ENCODE data around the gene GATAD2A. TPM values are rescaled to one million over a fixed set of nuclear protein-coding genes. Genes with fewer than 3 reads are reported as not detected.

The GATAD2A gene
- total and polyA plus RNA-seq, 2 of the 8 experiments (the other 6 are each of a cell fraction or from before 2014, with no cell fraction given) = 38.4 to 205 TPM

- no peak for TF ChIP-seq E2F6 (IDR thresholded peaks at IDR 0.05)
- TF ChIP-seq SRF (IDR thresholded peaks at IDR 0.05; ENCODE audit: low read depth, low read length) = no peak
- TF ChIP-seq ATF2 (IDR thresholded peaks at IDR 0.05; ENCODE audit: low read length) = no peak
- no peak for TF ChIP-seq CBX8 (IDR thresholded peaks at IDR 0.05; ENCODE audit: borderline replicate concordance, low read depth, low read length)
- FAIRE-seq (no peak), DNase-seq (ENCODE audit: low read depth in 1 of 2, low spot score in 2 of 2) (no peak)
- Histone ChIP-seq H3K23ac (ENCODE audit: insufficient read length) (no peak overlapping the region), H3K9me3 (ENCODE audit: insufficient read depth in 2 of 2, low read depth in 1 of 2, low read length in 1 of 2) (no peaks in the 10 kb centered on the region), H3K4ac (replicated peaks; ENCODE audit: insufficient read length, low read depth, low read length) (no peak overlapping the region), H2BK20ac (ENCODE audit: low read length) (no peak overlapping the region), H2BK15ac (ENCODE audit: low read length) (no peak overlapping the region), H3K4me3 (ENCODE audit: extremely low read depth in 1 of 4, insufficient read depth in 2 of 4, low read depth in 3 of 4, low read length in 4 of 4) (no peak overlapping the region), H2BK5ac (ENCODE audit: low read depth, low read length) (no peak overlapping the region), H3K27me3 (replicated peaks in 1 of 4; ENCODE audit: control insufficient read depth in 3 of 4, extremely low read depth in 1 of 4, insufficient read depth in 3 of 4, low read length in 3 of 4) (peaks cover 0 to 3% (median 3%) of the 10 kb centered on the region in 4 experiments; a peak in 2 of 7 replicates), H3K36me3 (ENCODE audit: control insufficient read depth in 2 of 4, insufficient read depth in 4 of 4, low read length in 3 of 4) (no peaks in the 10 kb centered on the region), H3K4me1 (replicated peaks in 1 of 4; ENCODE audit: control insufficient read depth in 3 of 4, insufficient read depth in 4 of 4, low read length in 3 of 4) (peaks cover 4 to 11% (median 8%) of the 10 kb centered on the region in 4 experiments), H2BK120ac (replicated peaks; ENCODE audit: low read depth, low read length) (no peak overlapping the region), H3K27ac (ENCODE audit: low read depth, low read length) (no peak overlapping the region), H2BK12ac (ENCODE audit: low read depth, low read length) (peak overlapping the region; percentile 87; the same call in 1 of the 2 replicates), H3K79me2 (ENCODE audit: control insufficient read depth in 1 of 2, insufficient read depth in 2 of 2, low read length in 2 of 2) (peaks cover 0 to 9% of the 10 kb centered on the region in 2 experiments; a peak in 1 of 4 replicates), H2AK5ac (ENCODE audit: low read depth, low read length) (no peak overlapping the region), H4K91ac (replicated peaks; ENCODE audit: insufficient read length, low read length) (no peak overlapping the region), H4K5ac (ENCODE audit: insufficient read length, low read depth, low read length) (no peak overlapping the region), H4K8ac (ENCODE audit: extremely low read depth, insufficient read depth, low read length) (no peak overlapping the region), H3K79me1 (ENCODE audit: low read depth, low read length) (no peaks in the 10 kb centered on the region; the same call in 1 of the 2 replicates), H3K9ac (replicated peaks in 1 of 4; ENCODE audit: extremely low read depth in 1 of 4, low read depth in 3 of 4, low read length in 3 of 4) (no peak overlapping the region), H3K18ac (ENCODE audit: extremely low read depth, low read length) (no peak overlapping the region), H2AFZ (ENCODE audit: low read length) (no peak overlapping the region), H4K20me1 (replicated peaks in 1 of 2; ENCODE audit: control insufficient read depth in 1 of 2, insufficient read depth in 2 of 2, low read length in 2 of 2) (no peaks in the 10 kb centered on the region), H3K23me2 (ENCODE audit: low read depth, low read length) (no peaks in the 10 kb centered on the region; the same call in 1 of the 2 replicates), H3K56ac (replicated peaks; ENCODE audit: insufficient read length, low read depth, low read length) (no peak overlapping the region), H3K14ac (ENCODE audit: insufficient read length) (no peak overlapping the region), H3K4me2 (ENCODE audit: insufficient read depth in 1 of 2, low read depth in 2 of 2, low read length in 2 of 2) (no peak overlapping the region)
- CTCF ChIA-PET (ENCODE audit: partially characterized antibody) = interaction anchor here (0.8 to 1.5 kb wide), 5 partner anchors 15 to 178 kb away, joined by 3 to 5 read pairs (median 3); no protein-coding TSS in a partner anchor
- 97% methylated on average over 8 of the region's 8 CpGs; no CpG with 5 or more reads in 1 of the 2 experiments for WGBS, 2 experiments (ENCODE audit: extremely low coverage in 1 of 2, insufficient coverage in 1 of 2, insufficient read length in 1 of 2, insufficient replicate concordance in 2 of 2, low coverage in 1 of 2, low lambda C conversion rate in 2 of 2, missing lambda C conversion rate in 1 of 2)
- POLR2A ChIA-PET (ENCODE audit: partially characterized antibody) = interaction anchor here (0.6 to 1.4 kb wide), 3 partner anchors 9 to 1201 kb away, joined by 3 read pairs; no protein-coding TSS in a partner anchor
Measured at GRCh38 chr19:19382118-19382517, 23.4 kb upstream of the GATAD2A start.

Measured in H1 (cell line).